Measurements from ENCODE around the gene SLC7A5. TPM values are rescaled to one million over a fixed set of nuclear protein-coding genes. Genes with fewer than 3 reads are reported as not detected.

The SLC7A5 gene
- total RNA-seq, 4 donors from 2014 or later = 10.0 to 99.4 (median 61.1) TPM

GRCh38 chr16:87847467-87847784 lies 21.9 kb downstream of the SLC7A5 start:
- no peaks in the 10 kb centered on the region for H3K36me3 ChIP-seq
- WGBS = 80% methylated on average over 1 of the region's 8 CpGs
- no peaks in the 10 kb centered on the region for H3K27me3 ChIP-seq
- H3K27ac ChIP-seq = peak overlapping the region; percentile 25
- no peak for TF ChIP-seq EP300 (IDR thresholded peaks at IDR 0.05)
- TF ChIP-seq POLR2A (IDR thresholded peaks at IDR 0.05) = no peak
- TF ChIP-seq, protein P1, sequence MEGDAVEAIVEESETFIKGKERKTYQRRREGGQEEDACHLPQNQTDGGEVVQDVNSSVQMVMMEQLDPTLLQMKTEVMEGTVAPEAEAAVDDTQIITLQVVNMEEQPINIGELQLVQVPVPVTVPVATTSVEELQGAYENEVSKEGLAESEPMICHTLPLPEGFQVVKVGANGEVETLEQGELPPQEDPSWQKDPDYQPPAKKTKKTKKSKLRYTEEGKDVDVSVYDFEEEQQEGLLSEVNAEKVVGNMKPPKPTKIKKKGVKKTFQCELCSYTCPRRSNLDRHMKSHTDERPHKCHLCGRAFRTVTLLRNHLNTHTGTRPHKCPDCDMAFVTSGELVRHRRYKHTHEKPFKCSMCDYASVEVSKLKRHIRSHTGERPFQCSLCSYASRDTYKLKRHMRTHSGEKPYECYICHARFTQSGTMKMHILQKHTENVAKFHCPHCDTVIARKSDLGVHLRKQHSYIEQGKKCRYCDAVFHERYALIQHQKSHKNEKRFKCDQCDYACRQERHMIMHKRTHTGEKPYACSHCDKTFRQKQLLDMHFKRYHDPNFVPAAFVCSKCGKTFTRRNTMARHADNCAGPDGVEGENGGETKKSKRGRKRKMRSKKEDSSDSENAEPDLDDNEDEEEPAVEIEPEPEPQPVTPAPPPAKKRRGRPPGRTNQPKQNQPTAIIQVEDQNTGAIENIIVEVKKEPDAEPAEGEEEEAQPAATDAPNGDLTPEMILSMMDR (IDR thresholded peaks at IDR 0.05) = no peak
- no peak for TF ChIP-seq POLR2AphosphoS5 (IDR thresholded peaks at IDR 0.05)
- peaks cover 29% of the 10 kb centered on the region for H3K4me1 ChIP-seq
- H3K9me3 ChIP-seq = no peaks in the 10 kb centered on the region
- no peak overlapping the region for H3K4me3 ChIP-seq
- DNase-seq (ENCODE audit: low spot score in 2 of 2) = no peak

DNA sequence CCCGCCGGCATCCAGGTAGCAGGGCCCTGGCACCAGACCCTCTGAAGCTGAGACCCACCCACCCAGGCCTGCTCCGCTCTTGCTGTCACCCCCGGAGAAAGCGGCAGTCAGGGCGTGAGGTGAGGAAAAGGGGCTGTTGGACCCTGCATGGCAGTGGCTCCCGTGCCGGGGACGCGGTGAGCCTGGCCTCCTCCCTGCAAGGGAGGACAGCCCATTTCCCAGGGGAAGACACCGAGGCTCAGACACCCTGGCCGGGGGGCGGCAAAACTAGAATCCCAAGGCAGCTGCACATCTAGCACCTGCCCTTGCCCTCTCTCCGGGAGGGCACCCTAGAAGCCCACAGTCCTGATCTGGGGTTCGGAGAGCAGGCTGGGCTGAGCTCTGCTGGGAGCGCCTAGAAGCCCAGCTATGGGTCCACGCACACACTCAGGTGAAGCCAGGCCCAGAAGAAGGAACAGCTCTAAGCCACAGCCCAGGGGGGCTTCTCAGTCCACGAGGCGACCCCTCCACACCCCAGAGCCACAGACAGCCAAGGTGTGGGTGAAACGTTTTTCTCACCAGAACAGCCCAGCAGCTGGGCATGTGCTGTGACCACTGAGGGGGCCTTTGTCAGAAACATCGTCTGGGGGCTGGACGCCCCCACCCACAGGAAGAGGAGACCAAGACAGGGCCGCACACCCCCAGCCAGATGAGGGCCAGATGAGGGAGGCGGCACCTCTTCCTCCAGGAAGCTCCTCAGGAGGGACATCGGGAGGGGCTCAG lies 22.4 kb downstream of the SLC7A5 start:
- no peak overlapping the region for H3K4me3 ChIP-seq
- WGBS = 81% methylated on average over 5 of the region's 25 CpGs
- H3K36me3 ChIP-seq = no peaks in the 10 kb centered on the region
- no peak overlapping the region for H3K27ac ChIP-seq
- no peaks in the 10 kb centered on the region for H3K9me3 ChIP-seq
- TF ChIP-seq, protein P1 (IDR thresholded peaks at IDR 0.05) = no peak
- TF ChIP-seq EP300 (IDR thresholded peaks at IDR 0.05) (no peak), POLR2A (IDR thresholded peaks at IDR 0.05) (no peak), POLR2AphosphoS5 (IDR thresholded peaks at IDR 0.05) (no peak)
- no peak for DNase-seq (ENCODE audit: low spot score in 2 of 2)
- H3K27me3 ChIP-seq = no peaks in the 10 kb centered on the region
- peaks cover 24% of the 10 kb centered on the region for H3K4me1 ChIP-seq

- TF ChIP-seq EP300 (IDR thresholded peaks at IDR 0.05) (no peak), POLR2AphosphoS5 (IDR thresholded peaks at IDR 0.05) (no peak), POLR2A (IDR thresholded peaks at IDR 0.05) (no peak)
- TF ChIP-seq, protein P1 (IDR thresholded peaks at IDR 0.05) = no peak
- WGBS = 83% methylated on average over 9 of the region's 31 CpGs
- Histone ChIP-seq H3K9me3 (no peaks in the 10 kb centered on the region), H3K4me1 (peaks cover 22% of the 10 kb centered on the region), H3K4me3 (no peak overlapping the region), H3K27ac (no peak overlapping the region), H3K27me3 (no peaks in the 10 kb centered on the region), H3K36me3 (no peaks in the 10 kb centered on the region)
- no peak for DNase-seq (ENCODE audit: low spot score in 2 of 2)
These were observed 23.3 kb downstream of the SLC7A5 start for GRCh38 chr16:87845807-87846619.

- Histone ChIP-seq H3K27ac (no peak overlapping the region), H3K4me3 (no peak overlapping the region), H3K27me3 (no peaks in the 10 kb centered on the region), H3K36me3 (no peaks in the 10 kb centered on the region), H3K9me3 (no peaks in the 10 kb centered on the region), H3K4me1 (peaks cover 16% of the 10 kb centered on the region)
- WGBS = 90% methylated on average over 6 of the region's 13 CpGs
- TF ChIP-seq POLR2AphosphoS5 (IDR thresholded peaks at IDR 0.05) (no peak), POLR2A (IDR thresholded peaks at IDR 0.05) (no peak)
- TF ChIP-seq, protein P1 (IDR thresholded peaks at IDR 0.05) = no peak
- no peak for DNase-seq (ENCODE audit: low spot score in 2 of 2)
These were observed 24.1 kb downstream of the SLC7A5 start for GRCh38 chr16:87845213-87845612.

- H3K27me3 ChIP-seq = no peaks in the 10 kb centered on the region
- no peak overlapping the region for H3K27ac ChIP-seq
- H3K9me3 ChIP-seq = no peaks in the 10 kb centered on the region
- H3K4me1 ChIP-seq = peaks cover 12% of the 10 kb centered on the region
- TF ChIP-seq, protein P1 (IDR thresholded peaks at IDR 0.05) = no peak
- TF ChIP-seq EP300 (IDR thresholded peaks at IDR 0.05) (no peak), POLR2A (IDR thresholded peaks at IDR 0.05) (no peak), POLR2AphosphoS5 (IDR thresholded peaks at IDR 0.05) (no peak)
- peaks cover 3% of the 10 kb centered on the region for H3K36me3 ChIP-seq
- WGBS = 91% methylated on average over 11 of the region's 13 CpGs
- H3K4me3 ChIP-seq = no peak overlapping the region
- no peak for DNase-seq (ENCODE audit: low spot score in 2 of 2)
These were observed 24.5 kb downstream of the SLC7A5 start for GRCh38 chr16:87844809-87845208.
